ACC112 (cell line): Measurements from ENCODE around the gene FAHD2A.
A peak's percentile ranks its signal among the peaks of the same experiment; 100 is the strongest.
"Not testable (repeated sequence)": the region's sequence is repeated elsewhere in the genome, so short reads cannot be mapped to it uniquely, and the experiment has no call there.

Experiments
- H2AFZ ChIP-seq: fragments of 200-600 bp; sonication (generic); one replicate; pipeline ENCODE4 v1.6.0; 2017; ENCODE audit warnings: antibody characterized with exemption, low read length; ENCODE audit not compliant: unreplicated experiment
- H3K27ac ChIP-seq: fragments of 200-600 bp; sonication (generic); 2 replicates; pipeline ENCODE4 v1.5.1; 2014; ENCODE audit warnings: low read depth, mild to moderate bottlenecking, antibody characterized with exemption, low read length, moderate library complexity
- H3K27me3 ChIP-seq: fragments of 200-600 bp; sonication (generic); 2 replicates; pipeline ENCODE4 v1.6.1; 2014; ENCODE audit warnings: mild to moderate bottlenecking, antibody characterized with exemption, low read length, moderate library complexity, mixed read lengths; ENCODE audit not compliant: insufficient read depth
- H3K36me3 ChIP-seq: fragments of 200-600 bp; sonication (generic); 2 replicates; pipeline ENCODE4 v1.6.1; 2016; ENCODE audit warnings: mild to moderate bottlenecking, antibody characterized with exemption, low read length, moderate library complexity, mixed read lengths; ENCODE audit not compliant: insufficient read depth
- H3K4me1 ChIP-seq: fragments of 200-600 bp; sonication (generic); one replicate; pipeline ENCODE4 v1.6.1; 2016; ENCODE audit warnings: low read length, mixed read lengths; ENCODE audit not compliant: insufficient read depth, unreplicated experiment, control insufficient read depth
- H3K4me3 ChIP-seq: fragments of 200-600 bp; sonication (generic); 2 replicates; pipeline ENCODE4 v1.5.1; 2014; ENCODE audit warnings: mild to moderate bottlenecking, low read depth, low read length
- H3K79me2 ChIP-seq: fragments of 200-600 bp; sonication (generic); one replicate; pipeline ENCODE4 v1.6.0; 2016; ENCODE audit warnings: low read length; ENCODE audit not compliant: control insufficient read depth, unreplicated experiment, insufficient read depth

FAHD2A gene

DNA sequence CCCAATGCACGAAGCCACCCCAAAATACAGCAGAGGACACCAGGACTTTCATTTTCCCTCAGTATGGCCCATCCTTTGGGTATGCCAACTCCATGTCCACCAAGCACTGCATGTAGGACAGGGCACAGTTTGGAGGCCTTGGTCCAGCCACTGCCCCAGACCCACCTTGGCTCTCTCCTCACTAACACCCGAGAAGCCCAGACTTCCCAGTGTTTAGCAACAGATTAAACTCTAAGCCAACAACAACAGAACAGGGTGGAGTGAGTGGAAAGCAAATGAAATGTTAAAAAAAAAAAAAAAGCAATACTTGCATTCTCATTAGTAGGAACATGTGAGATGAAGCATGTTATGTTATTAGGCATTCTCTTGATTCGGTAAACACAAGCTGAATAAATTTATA, 12.6 kb downstream of the FAHD2A start:
- not testable (repeated sequence) for H2AFZ ChIP-seq, H3K27ac ChIP-seq, H3K27me3 ChIP-seq, H3K36me3 ChIP-seq, H3K79me2 ChIP-seq, H3K4me3 ChIP-seq, H3K4me1 ChIP-seq

DNA sequence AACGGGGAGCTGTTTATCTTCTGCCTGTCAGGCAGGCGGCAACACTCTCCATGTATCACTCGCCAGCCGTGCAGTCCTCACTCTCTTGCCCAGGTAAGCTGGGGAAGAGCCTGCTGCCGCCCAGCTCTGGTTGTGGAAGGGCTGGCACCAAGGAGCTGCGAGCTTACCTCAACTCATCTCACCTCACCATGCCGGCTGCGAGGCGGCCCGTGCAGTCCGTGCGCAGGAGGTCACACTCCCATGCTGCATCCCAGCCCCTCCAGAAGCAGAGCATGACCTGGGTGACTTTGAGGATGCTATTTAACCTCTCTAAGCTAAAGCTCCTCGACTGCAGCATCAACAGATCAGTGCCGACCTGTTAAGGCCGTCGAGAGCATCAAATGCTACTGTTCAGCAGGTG, 13.1 kb downstream of the FAHD2A start:
- not testable (repeated sequence) for H3K4me1 ChIP-seq, H2AFZ ChIP-seq, H3K36me3 ChIP-seq, H3K79me2 ChIP-seq, H3K27ac ChIP-seq, H3K4me3 ChIP-seq, H3K27me3 ChIP-seq

DNA sequence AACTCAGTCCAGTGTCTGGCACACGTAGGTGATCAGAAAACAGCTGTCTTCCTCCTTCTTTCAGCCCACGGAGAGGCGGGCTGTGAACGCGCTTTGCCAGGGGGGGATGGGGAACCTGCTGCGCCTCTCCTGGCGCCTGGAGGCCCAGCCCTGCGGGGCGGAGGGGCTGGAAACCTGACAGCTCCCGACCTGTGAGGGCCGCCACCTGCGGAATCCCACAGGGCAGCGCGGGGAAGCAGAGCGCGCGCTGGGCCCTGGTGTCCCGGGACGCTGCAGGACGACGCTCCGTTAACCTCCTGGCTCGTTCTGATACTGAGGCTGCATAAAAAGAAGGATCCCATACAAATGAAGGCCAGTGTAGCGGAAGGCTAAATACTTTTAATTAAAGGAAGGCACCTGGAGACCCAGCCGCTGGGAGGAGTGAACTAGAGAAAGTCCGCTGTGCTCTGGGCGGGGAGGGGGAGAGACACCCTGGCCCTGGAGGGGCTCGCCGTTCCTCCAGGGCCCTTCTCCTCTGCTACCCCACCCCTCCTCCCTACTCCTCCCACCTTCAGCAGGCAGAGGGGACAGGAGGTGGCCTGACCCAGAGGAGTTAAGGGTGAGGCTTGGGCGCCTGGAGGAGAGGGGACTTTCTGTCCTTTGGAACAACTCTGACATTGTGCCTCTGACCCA, 24.8 kb downstream of the FAHD2A start:
- H3K27me3 ChIP-seq, H3K79me2 ChIP-seq, H3K27ac ChIP-seq, H3K4me1 ChIP-seq, H3K36me3 ChIP-seq, H2AFZ ChIP-seq, H3K4me3 ChIP-seq: not testable (repeated sequence)

GRCh38 chr2:95429748-95430467, 27.4 kb downstream of the FAHD2A start:
- H2AFZ ChIP-seq, H3K4me3 ChIP-seq, H3K27ac ChIP-seq, H3K79me2 ChIP-seq, H3K27me3 ChIP-seq, H3K4me1 ChIP-seq, H3K36me3 ChIP-seq: not testable (repeated sequence)

GRCh38 chr2:95433373-95433772, 30.9 kb downstream of the FAHD2A start:
- H3K79me2 ChIP-seq, H3K27me3 ChIP-seq, H3K4me3 ChIP-seq, H3K4me1 ChIP-seq, H3K36me3 ChIP-seq, H2AFZ ChIP-seq, H3K27ac ChIP-seq: not testable (repeated sequence)

- not testable (repeated sequence) for H3K79me2 ChIP-seq, H3K27me3 ChIP-seq, H3K36me3 ChIP-seq, H2AFZ ChIP-seq, H3K4me3 ChIP-seq, H3K4me1 ChIP-seq
- peak overlapping the region; percentile 32; the same call in 1 of the 2 replicates for H3K27ac ChIP-seq
Observed at GRCh38 chr2:95433973-95434372, 31.5 kb downstream of the FAHD2A start.

- H3K79me2 ChIP-seq, H2AFZ ChIP-seq, H3K27me3 ChIP-seq, H3K4me3 ChIP-seq, H3K4me1 ChIP-seq, H3K36me3 ChIP-seq, H3K27ac ChIP-seq: not testable (repeated sequence)
Observed at GRCh38 chr2:95434507-95435076, 32.1 kb downstream of the FAHD2A start.

- not testable (repeated sequence) for H3K4me1 ChIP-seq, H3K27me3 ChIP-seq, H3K4me3 ChIP-seq, H3K27ac ChIP-seq, H3K36me3 ChIP-seq, H2AFZ ChIP-seq, H3K79me2 ChIP-seq
Observed at GRCh38 chr2:95435162-95435871, 32.8 kb downstream of the FAHD2A start.

DNA sequence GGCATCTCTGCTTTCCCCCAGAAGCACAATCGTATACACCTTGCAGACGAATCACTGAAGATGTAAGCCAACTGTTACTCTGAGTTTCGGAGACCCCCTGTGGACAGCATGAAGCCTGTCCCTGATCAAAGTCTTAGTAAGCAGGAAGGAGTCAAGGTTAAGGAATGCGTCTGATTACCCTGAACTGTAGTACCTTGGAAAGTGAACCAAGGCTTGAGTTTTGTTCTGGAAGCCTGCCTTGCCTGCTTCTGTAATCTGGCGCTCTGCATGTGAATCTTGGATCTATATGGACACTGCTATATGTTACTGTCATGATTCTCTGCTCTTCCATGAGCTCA, 33.3 kb downstream of the FAHD2A start:
- H3K4me3 ChIP-seq, H3K79me2 ChIP-seq, H2AFZ ChIP-seq, H3K4me1 ChIP-seq, H3K27ac ChIP-seq, H3K27me3 ChIP-seq, H3K36me3 ChIP-seq: not testable (repeated sequence)

GRCh38 chr2:95442474-95443099, 40.1 kb downstream of the FAHD2A start:
- H3K4me3 ChIP-seq, H2AFZ ChIP-seq, H3K36me3 ChIP-seq, H3K79me2 ChIP-seq, H3K4me1 ChIP-seq, H3K27ac ChIP-seq, H3K27me3 ChIP-seq: not testable (repeated sequence)
